Measurements from ENCODE around the gene PLCB1.

DNA sequence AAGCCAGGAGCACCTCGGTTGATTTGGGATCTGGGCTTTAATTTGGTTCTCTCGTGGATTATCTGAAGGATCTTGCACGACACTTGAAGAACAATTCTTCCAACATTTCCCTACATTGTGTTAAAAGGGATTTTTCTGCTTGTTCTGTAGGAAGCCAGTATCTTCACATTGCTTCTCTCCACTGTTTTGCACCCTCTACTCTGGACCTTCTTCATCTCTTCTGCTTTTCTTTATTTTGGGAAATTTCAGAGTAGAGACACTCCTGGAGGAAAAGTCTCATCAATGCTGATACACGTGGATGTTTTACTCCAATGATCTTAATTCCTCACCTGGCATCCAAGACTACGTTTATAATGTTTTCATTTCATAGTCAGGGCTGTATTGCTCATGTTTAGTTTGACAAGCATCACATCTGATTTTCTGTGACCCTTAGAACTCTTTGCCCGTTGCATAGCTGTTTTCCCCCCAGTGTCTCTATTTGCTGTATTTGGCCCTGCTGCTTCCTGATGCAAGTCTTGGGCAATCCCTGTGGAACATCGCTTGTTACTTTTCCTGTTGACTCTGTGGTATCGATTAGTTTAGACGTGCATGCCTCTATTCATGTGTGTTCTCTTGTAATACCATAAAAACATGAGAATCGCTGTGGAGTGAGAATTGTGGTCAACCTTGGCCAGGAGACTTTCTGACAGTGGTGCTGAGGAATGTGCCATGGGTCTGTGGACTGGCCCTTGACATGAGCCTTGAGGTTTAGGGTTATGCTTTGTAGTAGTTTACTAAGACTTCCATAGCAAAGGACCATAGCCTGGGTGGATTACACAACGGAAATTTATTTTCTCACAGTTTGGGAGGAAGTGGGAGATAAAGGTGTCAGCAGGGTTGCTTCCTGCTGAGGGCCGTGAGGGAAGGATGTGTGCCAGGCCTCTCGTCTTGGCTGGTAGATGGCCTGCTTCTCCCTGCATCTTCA lies 12.5 kb downstream of the PLCB1 start:
- TF ChIP-seq EZH2 (IDR thresholded peaks at IDR 0.05; ENCODE audit: low read length, unreplicated experiment), result no peak
- TF ChIP-seq, protein P1, sequence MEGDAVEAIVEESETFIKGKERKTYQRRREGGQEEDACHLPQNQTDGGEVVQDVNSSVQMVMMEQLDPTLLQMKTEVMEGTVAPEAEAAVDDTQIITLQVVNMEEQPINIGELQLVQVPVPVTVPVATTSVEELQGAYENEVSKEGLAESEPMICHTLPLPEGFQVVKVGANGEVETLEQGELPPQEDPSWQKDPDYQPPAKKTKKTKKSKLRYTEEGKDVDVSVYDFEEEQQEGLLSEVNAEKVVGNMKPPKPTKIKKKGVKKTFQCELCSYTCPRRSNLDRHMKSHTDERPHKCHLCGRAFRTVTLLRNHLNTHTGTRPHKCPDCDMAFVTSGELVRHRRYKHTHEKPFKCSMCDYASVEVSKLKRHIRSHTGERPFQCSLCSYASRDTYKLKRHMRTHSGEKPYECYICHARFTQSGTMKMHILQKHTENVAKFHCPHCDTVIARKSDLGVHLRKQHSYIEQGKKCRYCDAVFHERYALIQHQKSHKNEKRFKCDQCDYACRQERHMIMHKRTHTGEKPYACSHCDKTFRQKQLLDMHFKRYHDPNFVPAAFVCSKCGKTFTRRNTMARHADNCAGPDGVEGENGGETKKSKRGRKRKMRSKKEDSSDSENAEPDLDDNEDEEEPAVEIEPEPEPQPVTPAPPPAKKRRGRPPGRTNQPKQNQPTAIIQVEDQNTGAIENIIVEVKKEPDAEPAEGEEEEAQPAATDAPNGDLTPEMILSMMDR (conservative IDR thresholded peaks at IDR 0.05; ENCODE audit: low read depth, low read length), result no peak
- TF ChIP-seq EZH2phosphoT487 (IDR thresholded peaks at IDR 0.05; ENCODE audit: borderline replicate concordance, low read length), result no peak

Data from PC-3 (cell line).